Measurements from ENCODE around the gene METTL2B. TPM values are rescaled to one million over a fixed set of nuclear protein-coding genes. Genes with fewer than 3 reads are reported as not detected.

METTL2B gene
- total and polyA plus RNA-seq, 2 of the 13 experiments (the other 11 are each of a cell fraction or from before 2014, with no cell fraction given) = 15.5 to 33.1 TPM

- peak; percentile 48; the same call in 1 of the 2 replicates for TF ChIP-seq ATF3 (CRISPR knock-in tag; IDR thresholded peaks at IDR 0.05)
- TF ChIP-seq ZMYM3 (CRISPR knock-in tag; IDR thresholded peaks at IDR 0.05) = peak; percentile 15; the same call in 1 of the 2 replicates
- peak; percentile 74 for TF ChIP-seq ASH2L (IDR thresholded peaks at IDR 0.05; ENCODE audit: insufficient read length, low read depth, low read length)
- TF ChIP-seq HNF4A (CRISPR knock-in tag; IDR thresholded peaks at IDR 0.05) = no peak
- no peak for TF ChIP-seq ZBTB44 (CRISPR knock-in tag; IDR thresholded peaks at IDR 0.05)
- no peak for TF ChIP-seq USF2 (IDR thresholded peaks at IDR 0.05; ENCODE audit: low read depth, low read length)
- TF ChIP-seq USF2 (CRISPR knock-in tag; IDR thresholded peaks at IDR 0.05; ENCODE audit: borderline replicate concordance) = peak; percentile 40; the same call in 1 of the 2 replicates
- TF ChIP-seq SMAD3 (CRISPR knock-in tag; IDR thresholded peaks at IDR 0.05) = no peak
- TF ChIP-seq ZNF546 (CRISPR knock-in tag; conservative IDR thresholded peaks at IDR 0.05) = no peak; the same call in none of the 2 replicates
- TF ChIP-seq HMG20A (CRISPR knock-in tag; IDR thresholded peaks at IDR 0.05; ENCODE audit: borderline replicate concordance) = no peak; the same call in 1 of the 2 replicates
- peak; percentile 61; the same call in 1 of the 2 replicates for TF ChIP-seq ZNF772 (CRISPR knock-in tag; IDR thresholded peaks at IDR 0.05)
- no peak for TF ChIP-seq SP140L (CRISPR knock-in tag; IDR thresholded peaks at IDR 0.05; ENCODE audit: borderline replicate concordance)
- TF ChIP-seq ELF3 (CRISPR knock-in tag; IDR thresholded peaks at IDR 0.05) = peak; percentile 29; the same call in 1 of the 2 replicates
- no peak for TF ChIP-seq STAG1 (CRISPR knock-in tag; IDR thresholded peaks at IDR 0.05)
- TF ChIP-seq ZNF280B (CRISPR knock-in tag; IDR thresholded peaks at IDR 0.05; ENCODE audit: borderline replicate concordance) = no peak
- no peak for TF ChIP-seq SIX1 (CRISPR knock-in tag; IDR thresholded peaks at IDR 0.05; ENCODE audit: borderline replicate concordance)
- no peak for TF ChIP-seq ZNF556 (CRISPR knock-in tag; IDR thresholded peaks at IDR 0.05; ENCODE audit: borderline replicate concordance)
- TF ChIP-seq ZNF616 (CRISPR knock-in tag; IDR thresholded peaks at IDR 0.05; ENCODE audit: low read depth) = peak; percentile 78; the same call in 1 of the 2 replicates
- TF ChIP-seq ETS1 (CRISPR knock-in tag; IDR thresholded peaks at IDR 0.05) = no peak
- peak; percentile 87 for TF ChIP-seq TFDP2 (CRISPR knock-in tag; IDR thresholded peaks at IDR 0.05)
Observed at GRCh38 chr7:128455543-128456254, 20.8 kb upstream of the METTL2B start, which contains the start of gene HILPDA (continued).
